BJ (cell line): Measurements from ENCODE around the gene PLK5. TPM values are rescaled to one million over a fixed set of nuclear protein-coding genes. Genes with fewer than 3 reads are reported as not detected.

ENCODE experiments used
- CTCF ChIA-PET: fragments of 350-600 bp; formaldehyde crosslinking; extraction: SDS; loops from one replicate; lab custom pipeline; 2021; ENCODE audit warnings: antibody characterized with exemption, inconsistent platforms; lab: Yijun Ruan, JAX
- POLR2A ChIA-PET: fragments of 300-600 bp; sonication (Branson Sonifier 250); formaldehyde crosslinking; extraction: SDS; loops from one replicate; lab custom pipeline; 2021; ENCODE audit warnings: antibody characterized with exemption; lab: Charles Lee
- DNase-seq: peaks from one replicate; pipeline ENCODE4 v3.0.0-alpha.2; 2011; ENCODE audit warnings: low read depth
- H3K27me3 ChIP-seq: 2 replicates; pipeline ENCODE4 v1.6.0; 2011; ENCODE audit warnings: low read length; ENCODE audit not compliant: control insufficient read depth, insufficient read depth
- H3K36me3 ChIP-seq: 2 replicates; pipeline ENCODE4 v1.5.1; 2011; ENCODE audit warnings: low read length; ENCODE audit not compliant: control insufficient read depth, insufficient read depth
- H3K4me3 ChIP-seq: 2 replicates; pipeline ENCODE4 v1.5.1; 2011; ENCODE audit warnings: low read depth, mild to moderate bottlenecking, control low read depth, low read length
- CTCF ChIP-seq: IDR thresholded peaks from 2 replicates; pipeline ENCODE4 v1.5.1; 2011; ENCODE audit warnings: low read depth, mild to moderate bottlenecking, control low read depth, inconsistent platforms, low read length, moderate library complexity; ENCODE audit not compliant: insufficient read depth
- polyA plus RNA-seq: library from polyadenylated mRNA; depleted of rRNA; stranded (reverse); fragments of >200 nt; gene quantifications from 2 replicates; pipeline ENCODE4 v1.2.3, GENCODE V29; 2011

PLK5 gene
- polyA plus RNA-seq, 1 experiment, result not detected

GRCh38 chr19:1549332-1549945 is 25.6 kb downstream of the PLK5 start:
- TF ChIP-seq CTCF, result no peak
- no peak for DNase-seq
- POLR2A ChIA-PET, result no interaction called here
- Histone ChIP-seq H3K4me3 (no peak overlapping the region), H3K36me3 (no peaks in the 10 kb centered on the region), H3K27me3 (no peaks in the 10 kb centered on the region)
- CTCF ChIA-PET, result interaction anchor here (8.5 kb wide), 1 partner anchor 122 kb away, joined by 128 read pairs; no protein-coding TSS in a partner anchor

- peaks cover 1% of the 10 kb centered on the region for H3K36me3 ChIP-seq
- no peak overlapping the region for H3K4me3 ChIP-seq
- H3K27me3 ChIP-seq, result no peaks in the 10 kb centered on the region
- DNase-seq, result no peak
- no peak for TF ChIP-seq CTCF
- ChIA-PET POLR2A (no interaction called here), CTCF (interaction anchor here (0.6 to 1.5 kb wide), 5 partner anchors 121 to 287 kb away, joined by 3 to 11 read pairs (median 3); no protein-coding TSS in a partner anchor)
Measured at GRCh38 chr19:1551068-1552040, 27.5 kb downstream of the PLK5 start.

- H3K4me3 ChIP-seq, result no peak overlapping the region
- ChIA-PET CTCF (interaction anchor here (1.1 to 1.5 kb wide), 2 partner anchors 119 kb away, joined by 3 read pairs; no protein-coding TSS in a partner anchor), POLR2A (no interaction called here)
- peaks cover 6% of the 10 kb centered on the region for H3K36me3 ChIP-seq
- no peak for TF ChIP-seq CTCF
- no peaks in the 10 kb centered on the region for H3K27me3 ChIP-seq
- no peak for DNase-seq
Measured at GRCh38 chr19:1553415-1553814, 29.5 kb downstream of the PLK5 start.

- POLR2A ChIA-PET, result no interaction called here
- CTCF ChIA-PET, result interaction anchor here (0.9 to 1.7 kb wide), 4 partner anchors 9 to 206 kb away, joined by 3 to 7 read pairs (median 3); no protein-coding TSS in a partner anchor
- no peak for TF ChIP-seq CTCF
- H3K27me3 ChIP-seq, result no peaks in the 10 kb centered on the region
- no peak overlapping the region for H3K4me3 ChIP-seq
- peaks cover 6% of the 10 kb centered on the region for H3K36me3 ChIP-seq
- no peak for DNase-seq
Measured at GRCh38 chr19:1554968-1555367, 31.1 kb downstream of the PLK5 start.
